NCI-H146 treated with DMSO at 0.1 percent for 48 hours (cell line): Measurements from ENCODE around the gene SCUBE3.

Experiments
- DNase-seq: peaks from one replicate; lab custom pipeline; 2025; ENCODE audit not compliant: unreplicated experiment; lab: John Stamatoyannopoulos, UW

The SCUBE3 gene

DNA sequence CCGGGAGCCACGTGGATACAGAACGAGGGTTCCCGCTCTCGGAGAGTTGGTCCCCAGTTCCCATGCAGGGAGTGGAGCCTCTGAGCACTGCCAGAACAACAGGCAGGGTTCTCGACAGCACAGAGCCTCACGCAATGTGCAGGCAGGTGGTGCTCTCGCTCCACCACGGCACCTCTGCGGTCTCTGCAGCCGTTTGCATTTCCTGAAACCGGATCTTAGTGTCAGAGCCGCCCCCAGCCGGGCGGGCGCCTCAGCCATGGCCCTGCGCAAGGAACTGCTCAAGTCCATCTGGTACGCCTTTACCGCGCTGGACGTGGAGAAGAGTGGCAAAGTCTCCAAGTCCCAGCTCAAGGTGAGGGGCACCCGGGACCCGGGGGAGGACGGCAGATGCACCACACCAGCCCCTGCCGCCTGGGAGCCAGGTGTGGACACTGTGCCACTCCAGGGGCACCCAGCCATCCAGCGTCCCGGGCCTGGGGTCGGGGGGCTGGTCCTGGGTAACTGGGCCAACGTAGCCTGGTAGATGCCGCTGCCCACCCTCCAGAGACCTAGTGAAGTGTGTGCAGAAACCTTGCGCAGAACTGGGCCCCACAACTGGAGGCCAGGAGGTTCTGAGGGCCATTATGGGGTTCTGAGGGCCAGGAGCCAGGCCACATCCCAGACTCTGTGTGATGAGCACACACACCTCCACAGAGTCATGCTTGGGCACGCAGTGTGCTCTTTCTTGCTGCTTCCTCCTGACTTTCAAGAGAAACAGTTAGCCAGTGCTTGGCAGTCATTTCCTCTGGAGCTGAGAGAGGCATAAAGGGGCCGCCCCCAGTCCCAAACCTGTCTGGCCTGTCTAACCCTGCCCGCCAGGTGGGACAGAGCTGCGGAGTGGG lies 84.1 kb downstream of the SCUBE3 start, which contains the start of gene DEF6:
Gene DEF6 (plus strand): TSS at position 218 of the 881 bp plus-strand sequence. CDS start 39 bp downstream, at position 257.
- DNase-seq, result peak; percentile 27

DNA sequence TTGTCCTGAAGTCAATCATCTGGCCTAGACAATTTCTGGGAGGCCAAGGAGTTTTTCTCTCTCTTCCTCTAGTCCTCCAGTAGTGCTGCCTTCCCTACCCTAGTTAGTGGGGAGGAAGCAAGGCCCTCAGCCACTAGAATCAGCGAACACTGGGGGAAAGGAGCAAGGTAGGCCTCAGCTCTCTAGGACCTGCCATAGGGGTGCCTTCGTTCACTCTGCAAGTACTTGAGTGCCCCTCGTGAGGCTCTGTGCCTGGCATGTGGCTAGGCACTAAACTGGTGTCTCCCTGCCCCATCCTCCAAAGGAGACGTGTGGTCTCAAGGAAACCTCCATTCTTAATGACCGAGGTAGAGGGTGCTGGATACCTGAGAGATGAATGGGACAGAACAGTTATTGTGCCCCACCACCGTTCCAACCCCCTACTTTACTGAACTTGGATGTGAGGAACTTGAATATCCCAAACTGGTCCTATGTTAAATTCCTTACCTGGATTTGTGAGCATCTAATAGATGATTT lies 84.9 kb downstream of the SCUBE3 start:
- no peak for DNase-seq

DNA sequence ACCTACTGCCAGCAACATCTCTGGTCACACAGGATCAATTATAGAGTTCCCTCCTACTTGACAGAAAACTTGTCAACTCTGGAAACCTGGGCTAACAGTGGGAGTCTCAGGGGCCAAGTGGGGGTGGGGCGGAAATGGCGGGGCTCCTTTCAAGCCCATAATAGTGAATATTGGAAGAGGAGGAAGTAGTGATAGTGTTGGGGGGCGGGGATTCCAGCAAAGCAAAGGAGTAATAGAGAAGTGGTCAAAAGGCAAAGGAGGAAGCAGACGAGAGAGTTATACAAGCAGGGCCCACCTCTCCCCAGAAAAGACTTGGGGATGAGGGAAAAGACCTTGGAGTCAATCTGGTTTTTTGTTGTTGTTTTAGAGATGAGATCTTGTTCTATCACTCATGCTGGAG lies 85.9 kb downstream of the SCUBE3 start:
- no peak for DNase-seq

DNA sequence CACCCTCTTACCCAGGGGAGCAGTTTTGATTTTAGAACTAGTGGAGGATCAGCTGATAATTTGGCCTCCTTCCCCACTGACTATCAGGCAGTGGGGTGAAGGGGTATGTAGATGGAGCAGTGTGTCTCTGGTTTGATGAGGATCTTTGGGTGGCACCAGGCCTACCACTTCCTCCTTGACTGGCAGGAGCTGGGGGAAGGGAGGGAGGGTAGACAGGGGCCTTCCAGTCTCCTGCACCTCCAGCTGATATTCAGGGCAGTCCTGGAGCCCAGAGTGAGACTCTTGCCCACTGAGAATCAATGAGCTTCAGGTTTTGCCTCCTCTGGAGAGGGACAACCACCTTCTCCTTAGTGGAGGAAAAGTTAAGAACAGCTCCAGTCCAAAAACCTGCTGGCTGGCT lies 87.1 kb downstream of the SCUBE3 start:
- DNase-seq, result no peak
